ENCODE data around the gene DEDD. TPM values are rescaled to one million over a fixed set of nuclear protein-coding genes. Genes with fewer than 3 reads are reported as not detected.

Gene DEDD
- total RNA-seq: 10 to 100 TPM; 49.8 to 51.3 TPM

GRCh38 chr1:161132410-161133219, at the start of gene DEDD:
DEDD (minus strand) TSS chr1:161132667; CDS start chr1:161124462, 8,205 bp downstream.
- H3K4me1 Mint-ChIP-seq (ENCODE audit: low read depth): peaks cover 41% of the 10 kb centered on the region
- H3K27me3 Mint-ChIP-seq (ENCODE audit: low read depth): no peaks in the 10 kb centered on the region
- H3K4me3 Mint-ChIP-seq: no peak within 1 kb of the TSS
- H3K27ac Mint-ChIP-seq: peak within 1 kb of the TSS; percentile 99
- ATAC-seq (replicated peaks in 1 of 2): peak; percentile 97
- H3K36me3 Mint-ChIP-seq (ENCODE audit: insufficient read depth in 2 of 2): peaks cover 2 to 16% of the 10 kb centered on the region in 2 donors
- DNase-seq: peak; percentile 93 to 95
- no peaks in the 10 kb centered on the region for H3K9me3 Mint-ChIP-seq

GRCh38 chr1:161182214-161182613, 49.7 kb upstream of the DEDD start:
- Mint-ChIP-seq H3K4me1 (ENCODE audit: low read depth) (peaks cover 86% of the 10 kb centered on the region), H3K27ac (peak overlapping the region; percentile 65)
- peak; percentile 71 to 75 for ATAC-seq (replicated peaks in 1 of 2)

GRCh38 chr1:161180639-161181038, 48.2 kb upstream of the DEDD start:
- DNase-seq (no peak), ATAC-seq (replicated peaks in 1 of 2) (no peak)
- H3K27me3 Mint-ChIP-seq (ENCODE audit: low read depth): no peaks in the 10 kb centered on the region
- H3K4me1 Mint-ChIP-seq (ENCODE audit: low read depth): peaks cover 81% of the 10 kb centered on the region
- H3K36me3 Mint-ChIP-seq (ENCODE audit: insufficient read depth in 2 of 2): peaks cover 0 to 5% of the 10 kb centered on the region in 2 donors
- no peaks in the 10 kb centered on the region for H3K9me3 Mint-ChIP-seq
- H3K4me3 Mint-ChIP-seq: peak overlapping the region in 1 of 2 donors; percentile 25
- H3K27ac Mint-ChIP-seq: peak overlapping the region; percentile 31

More at GRCh38 chr1:161182214-161182613, 49.7 kb upstream of the DEDD start:
- peak; percentile 69 to 75 for DNase-seq
- Mint-ChIP-seq H3K9me3 (no peaks in the 10 kb centered on the region), H3K27me3 (ENCODE audit: low read depth) (no peaks in the 10 kb centered on the region), H3K36me3 (ENCODE audit: insufficient read depth in 2 of 2) (peaks cover 0 to under 1% of the 10 kb centered on the region in 2 donors), H3K4me3 (peak overlapping the region; percentile 64 to 81)

- DNase-seq (no peak), ATAC-seq (replicated peaks in 1 of 2) (no peak)
- H3K4me1 Mint-ChIP-seq (ENCODE audit: low read depth): peaks cover 81% of the 10 kb centered on the region
- peak overlapping the region; percentile 3 for H3K27ac Mint-ChIP-seq
- peaks cover 5 to 9% of the 10 kb centered on the region in 2 donors for H3K36me3 Mint-ChIP-seq (ENCODE audit: insufficient read depth in 2 of 2)
- no peaks in the 10 kb centered on the region for H3K9me3 Mint-ChIP-seq
- H3K4me3 Mint-ChIP-seq: no peak overlapping the region
- H3K27me3 Mint-ChIP-seq (ENCODE audit: low read depth): no peaks in the 10 kb centered on the region
These were observed 47.2 kb upstream of the DEDD start for GRCh38 chr1:161179698-161180097.

- Mint-ChIP-seq H3K4me1 (ENCODE audit: low read depth) (peaks cover 78% of the 10 kb centered on the region), H3K36me3 (ENCODE audit: insufficient read depth in 2 of 2) (peaks cover 8 to 26% of the 10 kb centered on the region in 2 donors), H3K27ac (peak overlapping the region; percentile 25), H3K27me3 (ENCODE audit: low read depth) (no peaks in the 10 kb centered on the region), H3K4me3 (peak overlapping the region; percentile 93 to 95), H3K9me3 (no peaks in the 10 kb centered on the region)
- no peak for DNase-seq
- ATAC-seq (replicated peaks in 1 of 2): no peak
These were observed 45.4 kb upstream of the DEDD start for GRCh38 chr1:161177936-161178244.

GRCh38 chr1:161177112-161177935, 44.9 kb upstream of the DEDD start, which contains the start of gene B4GALT3:
B4GALT3 (minus strand) TSS chr1:161177507; CDS start chr1:161176060, 1,447 bp downstream.
- Mint-ChIP-seq H3K9me3 (no peaks in the 10 kb centered on the region), H3K27me3 (ENCODE audit: low read depth) (no peaks in the 10 kb centered on the region), H3K27ac (peak within 1 kb of the TSS; percentile 94), H3K4me1 (ENCODE audit: low read depth) (peaks cover 78% of the 10 kb centered on the region), H3K36me3 (ENCODE audit: insufficient read depth in 2 of 2) (peaks cover 8 to 30% of the 10 kb centered on the region in 2 donors), H3K4me3 (peak within 1 kb of the TSS; percentile 93 to 95)
- DNase-seq (peak; percentile 94 to 99), ATAC-seq (replicated peaks in 1 of 2) (peak; percentile 87)

- no peak for DNase-seq
- H3K4me1 Mint-ChIP-seq (ENCODE audit: low read depth): peaks cover 71% of the 10 kb centered on the region
- H3K36me3 Mint-ChIP-seq (ENCODE audit: insufficient read depth in 2 of 2): peaks cover 9 to 31% of the 10 kb centered on the region in 2 donors
These were observed 44.1 kb upstream of the DEDD start for GRCh38 chr1:161176468-161177111.

GRCh38 chr1:161175771-161176453, 43.4 kb upstream of the DEDD start:
- peaks cover 11 to 33% of the 10 kb centered on the region in 2 donors for H3K36me3 Mint-ChIP-seq (ENCODE audit: insufficient read depth in 2 of 2)
- H3K27ac Mint-ChIP-seq: peak overlapping the region; percentile 94
- ATAC-seq (replicated peaks in 1 of 2): no peak
- peak overlapping the region; percentile 93 to 95 for H3K4me3 Mint-ChIP-seq
- peaks cover 65% of the 10 kb centered on the region for H3K4me1 Mint-ChIP-seq (ENCODE audit: low read depth)
- DNase-seq: no peak
- no peaks in the 10 kb centered on the region for H3K27me3 Mint-ChIP-seq (ENCODE audit: low read depth)
- no peaks in the 10 kb centered on the region for H3K9me3 Mint-ChIP-seq

More at GRCh38 chr1:161176468-161177111, 44.1 kb upstream of the DEDD start:
- Mint-ChIP-seq H3K27me3 (ENCODE audit: low read depth) (no peaks in the 10 kb centered on the region), H3K9me3 (no peaks in the 10 kb centered on the region), H3K27ac (peak overlapping the region; percentile 94), H3K4me3 (peak overlapping the region; percentile 93 to 95)
- ATAC-seq (replicated peaks in 1 of 2): no peak

- ATAC-seq (replicated peaks in 1 of 2): no peak
- H3K4me1 Mint-ChIP-seq (ENCODE audit: low read depth): peaks cover 55% of the 10 kb centered on the region
These were observed 42.4 kb upstream of the DEDD start for GRCh38 chr1:161174911-161175310.

GRCh38 chr1:161173711-161174110, 41.2 kb upstream of the DEDD start:
- no peak for DNase-seq
- Mint-ChIP-seq H3K4me3 (no peak overlapping the region), H3K4me1 (ENCODE audit: low read depth) (peaks cover 54% of the 10 kb centered on the region), H3K27ac (no peak overlapping the region), H3K9me3 (no peaks in the 10 kb centered on the region), H3K27me3 (ENCODE audit: low read depth) (no peaks in the 10 kb centered on the region), H3K36me3 (ENCODE audit: insufficient read depth in 2 of 2) (peaks cover 11 to 33% of the 10 kb centered on the region in 2 donors)
- ATAC-seq (replicated peaks in 1 of 2): no peak

More at GRCh38 chr1:161174911-161175310, 42.4 kb upstream of the DEDD start:
- Mint-ChIP-seq H3K27me3 (ENCODE audit: low read depth) (no peaks in the 10 kb centered on the region), H3K4me3 (peak overlapping the region in 1 of 2 donors; percentile 18), H3K27ac (peak overlapping the region; percentile 25), H3K9me3 (no peaks in the 10 kb centered on the region), H3K36me3 (ENCODE audit: insufficient read depth in 2 of 2) (peaks cover 11 to 33% of the 10 kb centered on the region in 2 donors)
- no peak for DNase-seq

- Mint-ChIP-seq H3K27ac (peak overlapping the region; percentile 79), H3K4me1 (ENCODE audit: low read depth) (peaks cover 53% of the 10 kb centered on the region), H3K9me3 (no peaks in the 10 kb centered on the region), H3K4me3 (no peak overlapping the region), H3K27me3 (ENCODE audit: low read depth) (no peaks in the 10 kb centered on the region), H3K36me3 (ENCODE audit: insufficient read depth in 2 of 2) (peaks cover 11 to 33% of the 10 kb centered on the region in 2 donors)
- no peak for ATAC-seq (replicated peaks in 1 of 2)
- no peak for DNase-seq
These were observed 40.4 kb upstream of the DEDD start for GRCh38 chr1:161172776-161173376.

- ATAC-seq (replicated peaks in 1 of 2) (no peak), DNase-seq (no peak)
- Mint-ChIP-seq H3K27me3 (ENCODE audit: low read depth) (no peaks in the 10 kb centered on the region), H3K4me1 (ENCODE audit: low read depth) (peaks cover 53% of the 10 kb centered on the region), H3K36me3 (ENCODE audit: insufficient read depth in 2 of 2) (peaks cover 11 to 33% of the 10 kb centered on the region in 2 donors), H3K9me3 (no peaks in the 10 kb centered on the region), H3K4me3 (no peak overlapping the region), H3K27ac (peak overlapping the region; percentile 79)
These were observed 39.9 kb upstream of the DEDD start for GRCh38 chr1:161172349-161172748.

Data from activated T-cell treated with anti-CD3 and anti-CD28 coated beads, Interleukin-2, amount 50 U/mL, for 72 hours (primary cell).